ENCODE measurements around the gene SNRNP70. TPM values are rescaled to one million over a fixed set of nuclear protein-coding genes. Genes with fewer than 3 reads are reported as not detected.

The SNRNP70 gene
- total RNA-seq, 2 experiments from 2014 or later: 181 to 392 TPM

DNA sequence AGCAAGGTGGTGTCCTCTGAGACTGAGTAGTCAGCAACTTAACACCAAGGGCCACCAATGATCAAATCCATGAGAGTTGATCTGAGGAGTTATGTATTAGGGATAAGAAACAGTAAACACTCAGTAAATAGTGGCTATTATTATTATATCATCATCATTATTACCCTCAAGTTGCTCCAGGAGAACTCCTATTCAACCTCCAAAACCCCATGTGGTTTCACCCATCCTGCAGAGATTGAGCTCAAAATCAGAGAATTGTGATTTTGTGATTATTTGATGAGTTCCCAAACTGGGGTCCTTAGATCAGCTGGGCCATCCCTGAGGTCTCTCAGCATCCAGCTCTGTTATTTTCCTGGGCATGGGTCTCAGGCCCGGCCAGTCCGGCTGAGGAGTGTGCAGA, 24.3 kb upstream of the SNRNP70 start:
- Histone ChIP-seq H3K9me2 (ENCODE audit: insufficient read depth, low read length) (no peaks in the 10 kb centered on the region), H3K4me1 (ENCODE audit: insufficient read depth, low read length, poor library complexity, severe bottlenecking) (no peaks in the 10 kb centered on the region), H4K20me1 (ENCODE audit: insufficient read depth, low read length) (no peaks in the 10 kb centered on the region), H3K79me2 (ENCODE audit: insufficient read depth, low read depth, low read length) (no peaks in the 10 kb centered on the region), H3K4me3 (ENCODE audit: low read depth, low read length, poor library complexity, severe bottlenecking) (no peak overlapping the region), H3K4me2 (ENCODE audit: low read length) (no peak overlapping the region), H2AFZ (ENCODE audit: low read length) (no peak overlapping the region), H3K27ac (ENCODE audit: low read depth, low read length, poor library complexity, severe bottlenecking) (no peak overlapping the region), H3K36me3 (ENCODE audit: insufficient read depth, low read length) (no peaks in the 10 kb centered on the region), H3K9me3 (ENCODE audit: low read length) (no peaks in the 10 kb centered on the region)
- intact Hi-C loops (cut with micrococcal nuclease; ENCODE audit: unreplicated experiment): no loop called here
- ChIA-PET POLR2A (interaction anchor here (0.6 kb wide), 1 partner anchor 50 kb away, joined by 3 read pairs; no protein-coding TSS in a partner anchor), CTCF (ENCODE audit: unreplicated experiment) (interaction anchor here (0.7 kb wide), 1 partner anchor 262 kb away, joined by 3 read pairs; no protein-coding TSS in a partner anchor)
- no peak for TF ChIP-seq EZH2phosphoT487 (IDR thresholded peaks at IDR 0.05; ENCODE audit: borderline replicate concordance, low read depth, low read length)
- TF ChIP-seq, protein P1, sequence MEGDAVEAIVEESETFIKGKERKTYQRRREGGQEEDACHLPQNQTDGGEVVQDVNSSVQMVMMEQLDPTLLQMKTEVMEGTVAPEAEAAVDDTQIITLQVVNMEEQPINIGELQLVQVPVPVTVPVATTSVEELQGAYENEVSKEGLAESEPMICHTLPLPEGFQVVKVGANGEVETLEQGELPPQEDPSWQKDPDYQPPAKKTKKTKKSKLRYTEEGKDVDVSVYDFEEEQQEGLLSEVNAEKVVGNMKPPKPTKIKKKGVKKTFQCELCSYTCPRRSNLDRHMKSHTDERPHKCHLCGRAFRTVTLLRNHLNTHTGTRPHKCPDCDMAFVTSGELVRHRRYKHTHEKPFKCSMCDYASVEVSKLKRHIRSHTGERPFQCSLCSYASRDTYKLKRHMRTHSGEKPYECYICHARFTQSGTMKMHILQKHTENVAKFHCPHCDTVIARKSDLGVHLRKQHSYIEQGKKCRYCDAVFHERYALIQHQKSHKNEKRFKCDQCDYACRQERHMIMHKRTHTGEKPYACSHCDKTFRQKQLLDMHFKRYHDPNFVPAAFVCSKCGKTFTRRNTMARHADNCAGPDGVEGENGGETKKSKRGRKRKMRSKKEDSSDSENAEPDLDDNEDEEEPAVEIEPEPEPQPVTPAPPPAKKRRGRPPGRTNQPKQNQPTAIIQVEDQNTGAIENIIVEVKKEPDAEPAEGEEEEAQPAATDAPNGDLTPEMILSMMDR (conservative IDR thresholded peaks at IDR 0.05; ENCODE audit: low read length): no peak
- no TSS peak for BruUV-seq (replicated peaks)
- DNase-seq (ENCODE audit: low spot score): no peak

DNA sequence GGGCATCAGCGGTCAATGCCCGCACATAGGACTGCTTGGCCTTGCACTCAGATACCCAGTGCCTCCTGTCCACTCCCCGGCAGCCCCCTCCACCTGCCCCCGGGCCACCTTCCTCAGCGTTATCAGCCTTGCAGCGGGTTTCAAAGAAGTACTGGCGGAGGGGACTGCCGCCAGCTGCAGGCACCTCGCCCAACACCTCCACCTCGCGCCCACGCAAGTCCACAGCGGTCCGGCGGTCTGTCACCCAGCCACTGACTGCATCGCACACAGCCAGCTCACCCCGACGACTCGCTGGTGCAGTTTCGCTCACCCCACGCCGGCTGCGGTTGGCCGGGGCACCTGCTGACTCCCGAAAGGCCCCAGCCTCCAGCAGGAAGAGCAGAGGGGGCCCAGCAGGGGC, 23.8 kb upstream of the SNRNP70 start:
- Histone ChIP-seq H3K36me3 (ENCODE audit: insufficient read depth, low read length) (no peaks in the 10 kb centered on the region), H3K4me3 (ENCODE audit: low read depth, low read length, poor library complexity, severe bottlenecking) (no peak overlapping the region), H3K79me2 (ENCODE audit: insufficient read depth, low read depth, low read length) (no peaks in the 10 kb centered on the region), H3K4me1 (ENCODE audit: insufficient read depth, low read length, poor library complexity, severe bottlenecking) (no peaks in the 10 kb centered on the region), H2AFZ (ENCODE audit: low read length) (no peak overlapping the region), H3K27ac (ENCODE audit: low read depth, low read length, poor library complexity, severe bottlenecking) (no peak overlapping the region), H3K9me3 (ENCODE audit: low read length) (no peaks in the 10 kb centered on the region), H4K20me1 (ENCODE audit: insufficient read depth, low read length) (no peaks in the 10 kb centered on the region), H3K4me2 (ENCODE audit: low read length) (no peak overlapping the region), H3K9me2 (ENCODE audit: insufficient read depth, low read length) (no peaks in the 10 kb centered on the region)
- DNase-seq (ENCODE audit: low spot score): no peak
- POLR2A ChIA-PET: no interaction called here
- TF ChIP-seq, protein P1 (conservative IDR thresholded peaks at IDR 0.05; ENCODE audit: low read length): no peak
- TF ChIP-seq EZH2phosphoT487 (IDR thresholded peaks at IDR 0.05; ENCODE audit: borderline replicate concordance, low read depth, low read length): no peak
- intact Hi-C loops (cut with micrococcal nuclease; ENCODE audit: unreplicated experiment): no loop called here
- CTCF ChIA-PET (ENCODE audit: unreplicated experiment): no interaction called here
- BruUV-seq (replicated peaks): no TSS peak

DNA sequence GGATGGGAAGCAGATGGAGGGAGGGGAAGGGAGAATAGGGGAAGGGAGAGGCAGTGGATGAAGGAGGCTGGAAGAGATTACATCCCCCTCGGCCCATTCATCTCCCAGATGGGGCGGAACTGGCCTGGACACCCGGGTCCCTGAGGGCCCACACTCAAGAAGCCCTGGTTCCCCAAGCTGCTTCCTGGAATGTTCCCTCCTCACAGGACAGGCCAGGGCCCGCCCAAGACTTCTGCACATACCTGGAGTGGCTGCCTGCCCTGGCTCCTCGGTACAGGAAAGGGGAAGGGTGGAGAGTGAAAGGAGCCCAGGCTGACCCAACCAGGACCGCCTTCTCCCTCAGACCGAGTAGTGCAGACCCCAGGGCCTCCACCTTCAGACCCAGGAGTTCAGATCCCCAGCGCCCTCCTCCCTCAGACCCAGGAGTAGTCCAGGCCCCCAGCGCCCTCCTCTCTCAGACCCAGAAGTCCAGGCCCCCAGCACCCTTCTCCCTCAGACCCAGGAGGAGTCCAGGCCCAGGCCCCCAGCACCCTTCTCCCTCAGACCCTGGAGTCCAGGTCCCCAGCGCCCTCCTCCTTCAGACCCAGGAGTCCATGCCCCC, 21.1 kb upstream of the SNRNP70 start:
- Histone ChIP-seq H3K9me2 (ENCODE audit: insufficient read depth, low read length) (no peaks in the 10 kb centered on the region), H3K4me2 (ENCODE audit: low read length) (no peak overlapping the region), H4K20me1 (ENCODE audit: insufficient read depth, low read length) (no peaks in the 10 kb centered on the region; the same call in 1 of the 2 replicates), H3K36me3 (ENCODE audit: insufficient read depth, low read length) (no peaks in the 10 kb centered on the region), H3K27ac (ENCODE audit: low read depth, low read length, poor library complexity, severe bottlenecking) (no peak overlapping the region), H3K4me1 (ENCODE audit: insufficient read depth, low read length, poor library complexity, severe bottlenecking) (no peaks in the 10 kb centered on the region), H2AFZ (ENCODE audit: low read length) (no peak overlapping the region), H3K79me2 (ENCODE audit: insufficient read depth, low read depth, low read length) (no peaks in the 10 kb centered on the region), H3K4me3 (ENCODE audit: low read depth, low read length, poor library complexity, severe bottlenecking) (no peak overlapping the region), H3K9me3 (ENCODE audit: low read length) (no peaks in the 10 kb centered on the region)
- no TSS peak for BruUV-seq (replicated peaks)
- CTCF ChIA-PET (ENCODE audit: unreplicated experiment): no interaction called here
- no peak for TF ChIP-seq EZH2phosphoT487 (IDR thresholded peaks at IDR 0.05; ENCODE audit: borderline replicate concordance, low read depth, low read length)
- TF ChIP-seq, protein P1 (conservative IDR thresholded peaks at IDR 0.05; ENCODE audit: low read length): no peak
- DNase-seq (ENCODE audit: low spot score): no peak
- intact Hi-C loops (cut with micrococcal nuclease; ENCODE audit: unreplicated experiment): no loop called here
- POLR2A ChIA-PET: no interaction called here
